VCaP (cell line): ENCODE data around the gene SMIM33.

ENCODE experiments used
- H3K27ac ChIP-seq: fragments of 450-650 bp; 2 replicates; pipeline ENCODE4 v1.5.1; 2017
- CTCF ChIP-seq: fragments of 450-650 bp; conservative IDR thresholded peaks from 2 replicates; pipeline ENCODE4 v1.5.1; 2017; ENCODE audit warnings: mild to moderate bottlenecking, moderate library complexity

Gene SMIM33

GRCh38 chr5:139481580-139482049 lies 10.8 kb downstream of the SMIM33 start:
- peak overlapping the region; percentile 71 for H3K27ac ChIP-seq
- no peak for TF ChIP-seq CTCF

GRCh38 chr5:139482050-139482889 lies 11.5 kb downstream of the SMIM33 start, which contains the start of gene STING1:
STING1 (minus strand) TSS chr5:139482758; CDS start chr5:139481704, 1,054 bp downstream.
- TF ChIP-seq CTCF: no peak
- peak within 1 kb of the TSS; percentile 71 for H3K27ac ChIP-seq

GRCh38 chr5:139482890-139483208 lies 12.0 kb downstream of the SMIM33 start:
- peak overlapping the region; percentile 71 for H3K27ac ChIP-seq

GRCh38 chr5:139486201-139486600 lies 15.4 kb downstream of the SMIM33 start:
- no peak for TF ChIP-seq CTCF
- no peak overlapping the region for H3K27ac ChIP-seq

GRCh38 chr5:139488260-139488659 lies 17.5 kb downstream of the SMIM33 start:
- TF ChIP-seq CTCF: no peak
- H3K27ac ChIP-seq: no peak overlapping the region

GRCh38 chr5:139492700-139493192 lies 21.9 kb downstream of the SMIM33 start:
- H3K27ac ChIP-seq: no peak overlapping the region
- TF ChIP-seq CTCF: no peak

GRCh38 chr5:139494256-139494655 lies 23.5 kb downstream of the SMIM33 start:
- H3K27ac ChIP-seq: no peak overlapping the region
- no peak for TF ChIP-seq CTCF

- H3K27ac ChIP-seq: no peak overlapping the region
- no peak for TF ChIP-seq CTCF
These were observed 24.0 kb downstream of the SMIM33 start for GRCh38 chr5:139494832-139495231.
